Measurements from ENCODE around the gene DCAF10.
"Not testable (repeated sequence)": the region's sequence is repeated elsewhere in the genome, so short reads cannot be mapped to it uniquely, and the experiment has no call there.

Gene DCAF10

GRCh38 chr9:37908283-37908682, 107.7 kb downstream of the DCAF10 start:
- no peak overlapping the region for H3K27ac ChIP-seq (ENCODE audit: low read length)
- H3K27me3 ChIP-seq (ENCODE audit: control insufficient read depth, insufficient read depth, low read length), result no peaks in the 10 kb centered on the region
- peaks cover 3% of the 10 kb centered on the region; the same call in 1 of the 2 replicates for H3K4me1 ChIP-seq (ENCODE audit: control insufficient read depth, insufficient read depth, low read length)
- no peaks in the 10 kb centered on the region for H3K36me3 ChIP-seq (ENCODE audit: control insufficient read depth, insufficient read depth, low read length)
- no peak overlapping the region for H3K4me3 ChIP-seq (ENCODE audit: low read length)
- no CpG with 5 or more reads among the region's 4 CpGs for WGBS (ENCODE audit: insufficient coverage, insufficient read length)
- H3K9me3 ChIP-seq (ENCODE audit: control insufficient read depth, insufficient read depth, low read length), result no peaks in the 10 kb centered on the region
- no peak for DNase-seq (ENCODE audit: low read depth, low spot score)

DNA sequence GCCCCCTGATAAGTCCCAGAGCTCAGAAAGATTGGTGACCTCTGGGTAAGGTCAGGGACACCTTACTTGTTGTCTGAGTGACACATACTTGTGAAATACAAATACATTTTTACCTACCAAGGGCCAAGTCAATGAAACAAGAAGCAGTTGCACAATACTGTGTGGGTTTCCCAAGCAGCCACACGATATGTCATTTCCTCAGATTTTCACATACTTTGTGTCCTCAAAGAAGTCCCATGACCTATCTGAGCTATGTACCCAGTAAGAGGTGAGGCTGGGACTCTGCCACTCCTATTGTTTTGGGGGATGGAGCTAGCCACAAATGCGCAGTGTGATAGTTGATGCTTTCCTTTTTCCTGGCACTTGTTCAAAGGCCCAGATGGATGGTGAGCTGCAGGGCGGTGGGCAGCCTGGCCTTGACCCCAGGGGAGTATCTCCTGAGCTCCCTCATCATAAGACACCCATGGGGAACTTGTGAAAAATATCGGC, 108.1 kb downstream of the DCAF10 start:
- no CpG with 5 or more reads among the region's 4 CpGs for WGBS (ENCODE audit: insufficient coverage, insufficient read length)
- no peak for DNase-seq (ENCODE audit: low read depth, low spot score)
- no peaks in the 10 kb centered on the region for H3K9me3 ChIP-seq (ENCODE audit: control insufficient read depth, insufficient read depth, low read length)
- no peaks in the 10 kb centered on the region for H3K36me3 ChIP-seq (ENCODE audit: control insufficient read depth, insufficient read depth, low read length)
- H3K27me3 ChIP-seq (ENCODE audit: control insufficient read depth, insufficient read depth, low read length), result no peaks in the 10 kb centered on the region
- no peak overlapping the region for H3K4me3 ChIP-seq (ENCODE audit: low read length)
- peaks cover 3% of the 10 kb centered on the region; the same call in 1 of the 2 replicates for H3K4me1 ChIP-seq (ENCODE audit: control insufficient read depth, insufficient read depth, low read length)
- no peak overlapping the region for H3K27ac ChIP-seq (ENCODE audit: low read length)

GRCh38 chr9:37909326-37909725, 108.7 kb downstream of the DCAF10 start:
- no peak overlapping the region for H3K4me3 ChIP-seq (ENCODE audit: low read length)
- H3K36me3 ChIP-seq (ENCODE audit: control insufficient read depth, insufficient read depth, low read length), result no peaks in the 10 kb centered on the region
- no peak overlapping the region for H3K27ac ChIP-seq (ENCODE audit: low read length)
- peaks cover 5% of the 10 kb centered on the region; the same call in 1 of the 2 replicates for H3K4me1 ChIP-seq (ENCODE audit: control insufficient read depth, insufficient read depth, low read length)
- no peaks in the 10 kb centered on the region for H3K9me3 ChIP-seq (ENCODE audit: control insufficient read depth, insufficient read depth, low read length)
- DNase-seq (ENCODE audit: low read depth, low spot score), result no peak
- H3K27me3 ChIP-seq (ENCODE audit: control insufficient read depth, insufficient read depth, low read length), result no peaks in the 10 kb centered on the region
- WGBS (ENCODE audit: insufficient coverage, insufficient read length), result no CpG with 5 or more reads among the region's 3 CpGs

DNA sequence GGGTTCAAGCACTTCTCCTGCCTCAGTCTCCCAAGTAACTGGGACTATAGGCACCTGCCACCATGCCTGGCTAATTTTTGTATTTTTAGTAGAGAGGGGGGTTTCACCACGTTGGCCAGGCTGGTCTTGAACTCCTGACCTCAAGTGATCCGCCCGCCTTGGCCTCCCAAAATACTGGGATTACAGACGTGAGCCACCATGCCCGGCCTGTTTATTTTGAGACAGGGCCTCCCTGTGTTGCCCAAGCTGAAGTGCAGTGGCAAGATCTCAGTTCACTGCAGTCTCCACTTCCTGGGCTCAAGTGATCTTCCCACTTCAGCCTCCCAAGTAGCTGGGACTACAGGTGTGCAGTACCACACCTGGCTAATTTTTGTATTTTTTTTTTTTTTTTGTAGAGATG, 109.2 kb downstream of the DCAF10 start:
- H3K4me3 ChIP-seq (ENCODE audit: low read length); H3K27ac ChIP-seq (ENCODE audit: low read length); H3K9me3 ChIP-seq (ENCODE audit: control insufficient read depth, insufficient read depth, low read length); H3K27me3 ChIP-seq (ENCODE audit: control insufficient read depth, insufficient read depth, low read length); DNase-seq (ENCODE audit: low read depth, low spot score); H3K4me1 ChIP-seq (ENCODE audit: control insufficient read depth, insufficient read depth, low read length); H3K36me3 ChIP-seq (ENCODE audit: control insufficient read depth, insufficient read depth, low read length): not testable (repeated sequence)
- WGBS (ENCODE audit: insufficient coverage, insufficient read length), result no CpG with 5 or more reads among the region's 5 CpGs

GRCh38 chr9:37910271-37910670, 109.7 kb downstream of the DCAF10 start:
- Histone ChIP-seq H3K4me1 (ENCODE audit: control insufficient read depth, insufficient read depth, low read length) (peaks cover 1% of the 10 kb centered on the region; the same call in 1 of the 2 replicates), H3K27me3 (ENCODE audit: control insufficient read depth, insufficient read depth, low read length) (no peaks in the 10 kb centered on the region), H3K36me3 (ENCODE audit: control insufficient read depth, insufficient read depth, low read length) (no peaks in the 10 kb centered on the region), H3K27ac (ENCODE audit: low read length) (no peak overlapping the region), H3K4me3 (ENCODE audit: low read length) (no peak overlapping the region), H3K9me3 (ENCODE audit: control insufficient read depth, insufficient read depth, low read length) (no peaks in the 10 kb centered on the region)
- DNase-seq (ENCODE audit: low read depth, low spot score), result no peak
- WGBS (ENCODE audit: insufficient coverage, insufficient read length), result no CpG with 5 or more reads among the region's 4 CpGs

- H3K36me3 ChIP-seq (ENCODE audit: control insufficient read depth, insufficient read depth, low read length), result no peaks in the 10 kb centered on the region
- H3K27ac ChIP-seq (ENCODE audit: low read length), result no peak overlapping the region
- no peak overlapping the region for H3K4me3 ChIP-seq (ENCODE audit: low read length)
- H3K4me1 ChIP-seq (ENCODE audit: control insufficient read depth, insufficient read depth, low read length), result peaks cover 1% of the 10 kb centered on the region; the same call in 1 of the 2 replicates
- H3K9me3 ChIP-seq (ENCODE audit: control insufficient read depth, insufficient read depth, low read length), result no peaks in the 10 kb centered on the region
- no peaks in the 10 kb centered on the region for H3K27me3 ChIP-seq (ENCODE audit: control insufficient read depth, insufficient read depth, low read length)
- no CpG with 5 or more reads among the region's 6 CpGs for WGBS (ENCODE audit: insufficient coverage, insufficient read length)
- no peak for DNase-seq (ENCODE audit: low read depth, low spot score)
Observed at GRCh38 chr9:37911271-37911681, 110.7 kb downstream of the DCAF10 start.

- H3K36me3 ChIP-seq (ENCODE audit: control insufficient read depth, insufficient read depth, low read length), result peaks cover 5% of the 10 kb centered on the region; the same call in 1 of the 2 replicates
- H3K27ac ChIP-seq (ENCODE audit: low read length), result no peak overlapping the region
- no peak overlapping the region for H3K4me3 ChIP-seq (ENCODE audit: low read length)
- WGBS (ENCODE audit: insufficient coverage, insufficient read length), result no CpG with 5 or more reads among the region's 11 CpGs
- no peaks in the 10 kb centered on the region for H3K27me3 ChIP-seq (ENCODE audit: control insufficient read depth, insufficient read depth, low read length)
- peak; percentile 87 for DNase-seq (ENCODE audit: low read depth, low spot score)
- H3K9me3 ChIP-seq (ENCODE audit: control insufficient read depth, insufficient read depth, low read length), result no peaks in the 10 kb centered on the region
- peaks cover 1% of the 10 kb centered on the region; the same call in 1 of the 2 replicates for H3K4me1 ChIP-seq (ENCODE audit: control insufficient read depth, insufficient read depth, low read length)
Observed at GRCh38 chr9:37913480-37914153, 113.0 kb downstream of the DCAF10 start.

DNA sequence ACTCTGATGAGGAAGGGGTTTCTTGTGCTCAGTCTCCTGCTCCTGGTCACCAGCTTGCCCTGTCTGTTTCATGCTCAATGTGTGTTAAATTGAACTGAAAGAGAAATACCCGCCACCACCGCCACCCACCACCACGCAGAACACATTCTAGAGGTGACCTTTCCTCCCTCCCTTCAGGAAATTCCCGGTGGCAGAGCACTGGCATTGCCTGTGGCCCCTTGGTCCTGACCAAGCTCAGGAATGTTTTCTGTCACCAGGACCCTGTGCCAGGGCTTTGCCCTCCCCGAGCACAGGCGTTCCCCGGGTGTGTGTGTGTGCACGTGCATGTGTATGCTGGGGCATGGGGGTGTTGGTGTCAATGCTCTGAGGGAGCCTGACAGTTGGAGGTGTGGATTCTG, 113.6 kb downstream of the DCAF10 start:
- Histone ChIP-seq H3K4me1 (ENCODE audit: control insufficient read depth, insufficient read depth, low read length) (peaks cover 1% of the 10 kb centered on the region; the same call in 1 of the 2 replicates), H3K27me3 (ENCODE audit: control insufficient read depth, insufficient read depth, low read length) (no peaks in the 10 kb centered on the region), H3K36me3 (ENCODE audit: control insufficient read depth, insufficient read depth, low read length) (peaks cover 5% of the 10 kb centered on the region; the same call in 1 of the 2 replicates), H3K9me3 (ENCODE audit: control insufficient read depth, insufficient read depth, low read length) (no peaks in the 10 kb centered on the region), H3K4me3 (ENCODE audit: low read length) (no peak overlapping the region), H3K27ac (ENCODE audit: low read length) (no peak overlapping the region)
- no peak for DNase-seq (ENCODE audit: low read depth, low spot score)
- no CpG with 5 or more reads among the region's 8 CpGs for WGBS (ENCODE audit: insufficient coverage, insufficient read length)

- H3K4me3 ChIP-seq (ENCODE audit: low read length), result no peak overlapping the region
- WGBS (ENCODE audit: insufficient coverage, insufficient read length), result no CpG with 5 or more reads among the region's 11 CpGs
- no peak for DNase-seq (ENCODE audit: low read depth, low spot score)
- peaks cover 5% of the 10 kb centered on the region for H3K4me1 ChIP-seq (ENCODE audit: control insufficient read depth, insufficient read depth, low read length)
- no peak overlapping the region for H3K27ac ChIP-seq (ENCODE audit: low read length)
- H3K9me3 ChIP-seq (ENCODE audit: control insufficient read depth, insufficient read depth, low read length), result no peaks in the 10 kb centered on the region
- H3K36me3 ChIP-seq (ENCODE audit: control insufficient read depth, insufficient read depth, low read length), result peaks cover 5% of the 10 kb centered on the region; the same call in 1 of the 2 replicates
- H3K27me3 ChIP-seq (ENCODE audit: control insufficient read depth, insufficient read depth, low read length), result no peaks in the 10 kb centered on the region
Observed at GRCh38 chr9:37914701-37915358, 114.2 kb downstream of the DCAF10 start.

DNA sequence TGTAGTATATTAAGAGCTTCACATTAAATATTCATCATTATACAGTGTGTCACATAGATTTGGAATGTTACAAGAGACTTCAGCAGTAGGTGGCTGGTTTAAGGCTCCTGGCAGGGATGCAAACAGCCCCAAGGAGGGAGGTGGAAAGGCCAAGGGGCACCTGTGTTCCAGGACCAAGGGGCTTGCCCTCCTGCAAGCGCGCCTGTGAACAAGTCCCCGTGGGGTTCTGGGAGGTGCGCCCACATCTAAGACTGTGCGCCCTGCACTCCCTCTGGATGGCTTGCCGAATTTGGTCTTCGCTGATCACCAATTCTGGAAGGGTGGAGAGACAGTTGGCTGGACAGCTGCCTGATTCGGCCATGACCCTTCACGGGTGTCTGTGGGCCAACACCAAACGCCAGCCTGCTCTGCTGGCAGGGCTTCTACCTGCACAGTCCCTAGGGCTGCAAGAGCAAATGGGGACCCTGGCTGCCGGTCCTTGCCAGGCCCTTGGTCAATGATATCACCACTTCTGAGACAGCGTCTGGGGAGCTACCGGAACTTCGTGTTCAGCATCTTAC, 115.4 kb downstream of the DCAF10 start:
- WGBS (ENCODE audit: insufficient coverage, insufficient read length), result no CpG with 5 or more reads among the region's 14 CpGs
- peaks cover 5% of the 10 kb centered on the region; the same call in 1 of the 2 replicates for H3K36me3 ChIP-seq (ENCODE audit: control insufficient read depth, insufficient read depth, low read length)
- no peak overlapping the region for H3K27ac ChIP-seq (ENCODE audit: low read length)

More for the DNA sequence above, 115.4 kb downstream of the DCAF10 start:
- Histone ChIP-seq H3K4me1 (ENCODE audit: control insufficient read depth, insufficient read depth, low read length) (peaks cover 6% of the 10 kb centered on the region), H3K9me3 (ENCODE audit: control insufficient read depth, insufficient read depth, low read length) (no peaks in the 10 kb centered on the region), H3K4me3 (ENCODE audit: low read length) (no peak overlapping the region), H3K27me3 (ENCODE audit: control insufficient read depth, insufficient read depth, low read length) (no peaks in the 10 kb centered on the region)
- DNase-seq (ENCODE audit: low read depth, low spot score), result no peak
